GM12892 (cell line): ENCODE results near the gene FCN3.

Source experiments
- POLR2A ChIP-seq: IDR thresholded peaks from 2 replicates; pipeline ENCODE4 v1.6.1; 2011; ENCODE audit warnings: low read depth, low read length, control low read depth
- POLR2AphosphoS5 ChIP-seq: IDR thresholded peaks from 2 replicates; pipeline ENCODE4 v1.6.1; 2011; ENCODE audit warnings: low read depth, low read length, control low read depth

- TF ChIP-seq POLR2A (no peak), POLR2AphosphoS5 (no peak)
Measured at GRCh38 chr1:27353166-27353565, 21.5 kb downstream of the FCN3 start.
